NCI-H1436 treated with DMSO at 0.1 percent for 48 hours (cell line): ENCODE data around the gene MMRN2.
"Not testable (repeated sequence)": the region's sequence is repeated elsewhere in the genome, so short reads cannot be mapped to it uniquely, and the experiment has no call there.

ENCODE experiments used
- DNase-seq: peaks from one replicate; lab custom pipeline; 2025; lab: John Stamatoyannopoulos, UW

The MMRN2 gene

GRCh38 chr10:86957471-86958115 lies at the start of gene MMRN2:
TSS of gene MMRN2 (minus strand) at chr10:86957615. CDS start at chr10:86957541, 74 bp downstream.
- DNase-seq = no peak

DNA sequence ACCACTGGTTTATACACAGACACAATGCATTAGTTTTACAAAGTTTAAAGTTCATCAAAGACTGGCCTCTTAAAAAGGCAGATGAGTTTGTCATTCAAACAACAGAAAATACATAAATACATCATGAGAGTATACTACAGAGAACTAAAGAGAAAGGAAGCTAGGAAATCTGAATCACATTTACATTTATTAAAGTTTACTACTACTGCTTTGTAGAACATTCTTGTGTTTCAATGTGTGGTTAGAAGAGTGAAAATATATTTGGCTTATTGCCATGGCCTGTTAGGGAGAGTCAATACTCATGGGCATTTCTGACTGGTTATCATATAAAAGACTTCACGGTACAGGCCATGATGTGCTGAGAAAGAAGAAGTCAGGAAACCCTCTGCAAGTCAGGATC lies 49.7 kb upstream of the MMRN2 start:
- not testable (repeated sequence) for DNase-seq

GRCh38 chr10:87000491-87000890 lies 43.1 kb upstream of the MMRN2 start:
- DNase-seq = no peak

GRCh38 chr10:86999802-87000403 lies 42.5 kb upstream of the MMRN2 start:
- not testable (repeated sequence) for DNase-seq

- DNase-seq = no peak
These were observed 35.5 kb upstream of the MMRN2 start for GRCh38 chr10:86992929-86993328.

- DNase-seq = no peak
These were observed 35.0 kb upstream of the MMRN2 start for GRCh38 chr10:86992456-86992855.

DNA sequence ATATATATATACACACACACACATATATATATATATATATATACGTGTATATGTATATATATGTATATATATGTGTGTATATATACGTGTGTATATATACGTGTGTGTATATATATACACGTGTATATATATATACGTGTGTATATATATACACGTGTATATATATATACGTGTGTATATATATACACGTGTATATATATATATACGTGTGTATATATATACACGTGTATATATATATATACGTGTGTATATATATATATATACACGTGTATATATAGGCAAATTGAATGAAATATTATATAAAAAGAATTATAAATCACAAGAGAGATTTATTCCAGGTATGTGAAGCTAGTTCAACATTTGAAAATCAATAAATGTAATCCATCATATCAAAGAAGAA lies 33.9 kb upstream of the MMRN2 start:
- not testable (repeated sequence) for DNase-seq

DNA sequence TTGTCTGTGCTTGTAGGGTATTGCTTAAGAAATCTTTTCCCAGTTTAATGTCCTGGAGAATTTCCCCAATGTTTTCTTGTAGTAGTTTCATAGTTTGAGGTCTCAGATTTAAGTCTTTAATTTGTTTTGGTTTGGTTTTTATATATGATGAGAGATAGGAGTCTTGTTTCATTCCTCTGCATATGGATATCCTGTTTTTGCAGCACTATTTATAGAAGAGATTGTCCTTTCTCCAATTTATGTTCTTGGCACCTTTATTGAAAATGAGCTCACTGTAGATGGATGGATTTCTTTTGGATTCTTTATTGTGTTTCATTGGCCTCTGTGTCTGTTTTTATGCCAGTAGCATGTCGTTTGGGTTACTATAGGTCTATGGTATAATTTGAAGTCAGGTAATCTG lies 31.1 kb upstream of the MMRN2 start:
- no peak for DNase-seq

- not testable (repeated sequence) for DNase-seq
These were observed 27.1 kb upstream of the MMRN2 start for GRCh38 chr10:86984498-86984897.

GRCh38 chr10:86981716-86982115 lies 24.3 kb upstream of the MMRN2 start:
- DNase-seq = no peak

GRCh38 chr10:86981020-86981419 lies 23.6 kb upstream of the MMRN2 start:
- not testable (repeated sequence) for DNase-seq

DNA sequence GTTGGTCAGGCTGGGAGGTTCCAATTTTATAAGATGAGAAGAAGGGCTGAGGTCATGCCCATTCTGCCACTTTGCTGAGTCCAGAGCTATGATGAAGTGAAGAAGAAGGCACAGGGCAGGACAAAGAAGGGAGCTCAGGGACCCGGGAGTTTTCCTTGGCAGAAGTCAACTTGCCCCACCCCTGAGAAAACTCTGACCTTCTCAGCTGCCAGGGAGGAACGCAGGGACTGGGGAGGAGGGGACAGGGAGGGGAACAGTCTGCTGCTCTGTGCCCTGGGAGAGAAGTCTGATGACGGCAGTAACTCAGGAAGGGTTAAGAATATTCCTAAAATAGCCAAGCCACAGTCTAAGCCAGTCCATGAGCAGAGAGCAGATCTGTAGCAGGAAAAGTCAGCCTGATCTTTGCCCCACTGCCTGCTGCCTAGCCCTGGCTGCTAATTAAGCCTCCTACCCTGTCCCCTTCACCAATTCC lies 22.6 kb upstream of the MMRN2 start:
- DNase-seq = no peak

GRCh38 chr10:86979296-86979818 lies 21.9 kb upstream of the MMRN2 start:
- DNase-seq = no peak

- not testable (repeated sequence) for DNase-seq
These were observed 21.0 kb upstream of the MMRN2 start for GRCh38 chr10:86978457-86978856.

GRCh38 chr10:86976362-86977056 lies 19.1 kb upstream of the MMRN2 start:
- no peak for DNase-seq

- DNase-seq = no peak
These were observed 17.1 kb upstream of the MMRN2 start for GRCh38 chr10:86974484-86974883.

- no peak for DNase-seq
These were observed 15.4 kb upstream of the MMRN2 start for GRCh38 chr10:86972613-86973380.

GRCh38 chr10:86971232-86971991 lies 14.0 kb upstream of the MMRN2 start:
- DNase-seq = no peak

- DNase-seq = no peak
These were observed 13.5 kb upstream of the MMRN2 start for GRCh38 chr10:86970982-86971231.

- no peak for DNase-seq
These were observed 13.0 kb upstream of the MMRN2 start for GRCh38 chr10:86970162-86970981.
